Esophagus squamous epithelium (tissue), 5 donors: ENCODE measurements around the gene TAOK1. TPM values are rescaled to one million over a fixed set of nuclear protein-coding genes. Genes with fewer than 3 reads are reported as not detected.
A peak's percentile ranks its signal among the peaks of the same experiment; 100 is the strongest.

ENCODE experiments used
- DNase-seq: peaks from one replicate; lab custom pipeline; 2025; lab: John Stamatoyannopoulos, UW
- H3K27ac ChIP-seq, 4 donors: fragments of 200-600 bp; sonication (generic); one replicate each; pipeline ENCODE4 v1.5.1; 2016 to 2019; ENCODE audit warnings: mild to moderate bottlenecking in 1 of 4
- H3K27me3 ChIP-seq, 4 donors: fragments of 200-600 bp; sonication (generic); 1 replicate in 3 of 4; 2 replicates in 1 of 4; pipeline versions ENCODE4 v1.5.1 to v1.6.0; 2017 to 2021; ENCODE audit warnings: antibody characterized with exemption in 1 of 4
- H3K36me3 ChIP-seq, 3 donors: fragments of 200-600 bp; sonication (generic); one replicate each; pipeline ENCODE4 v1.5.1; 2016 to 2019
- H3K4me1 ChIP-seq, 3 donors: fragments of 200-600 bp; sonication (generic); one replicate each; pipeline ENCODE4 v1.5.1; 2017 to 2019
- H3K4me3 ChIP-seq, 4 donors: fragments of 200-600 bp; sonication (generic); 1 replicate in 3 of 4; 2 replicates in 1 of 4; pipeline ENCODE4 v1.5.1; 2016 to 2019; ENCODE audit warnings: mild to moderate bottlenecking in 2 of 4, moderate library complexity in 1 of 4
- H3K9me3 ChIP-seq, 3 donors: fragments of 200-600 bp; sonication (generic); one replicate each; pipeline ENCODE4 v1.5.1; 2016 to 2019
- CTCF ChIP-seq, 6 experiments: fragments of 450-650 bp in 4 of 6; fragments of 200-600 bp in 2 of 6; sonication (generic) in 2 of 6; IDR thresholded peaks; one replicate each; pipeline ENCODE4 v1.5.1; 2016 to 2019; ENCODE audit warnings: antibody characterized with exemption in 6 of 6, mild to moderate bottlenecking in 4 of 6, moderate library complexity in 4 of 6
- POLR2A ChIP-seq, 4 donors: fragments of 450-650 bp; IDR thresholded peaks; one replicate each; pipeline ENCODE4 v1.6.1; 2017; ENCODE audit warnings: antibody characterized with exemption in 4 of 4, mild to moderate bottlenecking in 4 of 4, moderate library complexity in 3 of 4
- WGBS, 2 donors: methylation state at CpG; one replicate each; pipeline ENCODE4 v1.1.5; 2018; 5-methylcytosine and 5-hydroxymethylcytosine counted together
- intact Hi-C: fragments of 100-400 bp; cut with DNase I; formaldehyde crosslinking; loops from one replicate; pipeline ENCODE4 v1.15.0; 2022
- total RNA-seq, 4 donors: library from RNA; depleted of rRNA; stranded (reverse); fragments of >200 nt; gene quantifications; one replicate each; pipeline ENCODE4 v1.1.0, GENCODE V29; 2016
- donor health status: DM: yes; HTN: yes; CAD: no.

TAOK1 gene
- total RNA-seq, 4 donors from 2014 or later, result 24.9 to 41.4 (median 38.7) TPM

DNA sequence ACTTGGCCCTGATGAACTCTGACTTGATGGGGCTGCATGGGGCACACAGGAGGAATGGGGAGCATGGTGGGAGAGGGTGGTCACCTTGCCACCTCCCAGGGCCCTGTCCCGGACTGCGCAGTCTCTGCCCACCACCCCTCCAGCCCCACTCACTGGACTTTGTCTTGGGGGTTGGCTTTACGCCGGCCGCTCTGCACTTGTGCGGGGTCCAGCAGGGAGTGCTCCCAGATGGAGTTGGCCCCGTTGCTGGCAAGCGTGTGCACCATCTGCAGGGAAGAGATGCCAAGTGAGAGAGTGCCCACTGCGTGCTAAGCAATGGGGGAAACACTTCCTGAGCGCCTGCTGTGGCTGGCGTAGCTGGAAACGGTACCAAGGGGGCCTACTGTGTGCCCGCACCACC lies 192.6 kb downstream of the TAOK1 start:
- peaks cover 0 to 52% (median 20%) of the 10 kb centered on the region in 3 donors for H3K36me3 ChIP-seq
- DNase-seq, result no peak
- H3K9me3 ChIP-seq, result no peaks in the 10 kb centered on the region
- H3K27ac ChIP-seq, result peak overlapping the region; percentile 42 to 93 (median 84)
- H3K4me3 ChIP-seq, result no peak overlapping the region
- WGBS, 2 donors, result 88% methylated on average over 4 to 5 of the region's 13 CpGs
- TF ChIP-seq POLR2A (IDR thresholded peaks at IDR 0.05) (no peak), CTCF (IDR thresholded peaks at IDR 0.05) (no peak)
- no peaks in the 10 kb centered on the region for H3K27me3 ChIP-seq
- intact Hi-C loops, result no loop called here
- peaks cover 63 to 98% (median 66%) of the 10 kb centered on the region in 3 donors for H3K4me1 ChIP-seq

DNA sequence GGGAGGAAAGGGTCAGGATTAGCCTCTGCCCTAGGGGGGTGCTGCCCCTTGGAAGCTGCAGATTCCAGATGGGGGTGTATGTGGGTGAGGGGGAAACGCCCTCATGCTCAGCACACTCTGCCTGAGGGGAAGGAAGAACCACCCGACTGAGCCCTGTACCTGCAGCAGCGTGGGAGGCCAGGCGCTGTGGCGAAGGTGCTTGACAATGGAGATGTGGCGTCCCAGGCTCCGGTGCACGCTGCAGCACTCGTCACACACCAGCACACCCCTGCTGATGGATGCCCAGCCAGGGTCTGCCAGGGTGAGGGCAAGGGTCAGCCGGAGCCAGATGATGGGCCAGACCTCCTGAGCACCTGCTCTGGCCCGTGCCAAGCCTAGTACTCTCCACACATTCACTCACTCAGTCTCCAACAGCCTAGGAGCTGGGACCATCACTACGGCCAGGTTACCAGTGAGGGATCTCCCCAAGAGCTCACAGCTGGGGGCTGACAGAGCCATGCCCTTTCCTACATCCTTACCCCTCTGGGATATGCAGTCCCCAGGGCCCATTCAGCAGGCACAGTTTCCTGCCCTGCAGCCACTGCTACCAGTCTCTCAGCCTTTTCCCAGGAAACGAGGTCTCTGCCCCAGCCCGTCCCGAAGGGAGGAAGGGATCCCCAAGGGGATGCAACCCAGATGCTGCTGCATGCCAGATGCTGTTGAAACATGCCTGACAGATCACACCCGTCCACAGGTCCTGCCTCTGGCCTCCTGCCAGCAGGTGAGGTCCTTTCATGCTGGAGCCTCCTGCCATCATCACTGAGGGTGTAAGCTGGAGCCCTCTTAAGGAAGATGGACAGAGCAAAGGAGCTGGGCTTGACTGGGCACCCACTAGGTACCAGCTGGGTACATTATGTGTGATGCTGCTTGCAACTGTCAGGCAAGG lies 193.4 kb downstream of the TAOK1 start:
- 48 to 61% methylated on average over 5 to 14 of the region's 16 CpGs for WGBS, 2 donors
- peaks cover 0 to 44% (median 12%) of the 10 kb centered on the region in 3 donors for H3K36me3 ChIP-seq
- no peak overlapping the region for H3K4me3 ChIP-seq
- no peaks in the 10 kb centered on the region for H3K9me3 ChIP-seq
- DNase-seq, result no peak
- H3K27me3 ChIP-seq, result no peaks in the 10 kb centered on the region
- intact Hi-C loops, result no loop called here
- H3K4me1 ChIP-seq, result peaks cover 66 to 98% (median 69%) of the 10 kb centered on the region in 3 donors
- no peak for TF ChIP-seq CTCF (IDR thresholded peaks at IDR 0.05)
- TF ChIP-seq POLR2A (IDR thresholded peaks at IDR 0.05), result no peak
- peak overlapping the region; percentile 42 to 93 (median 84) for H3K27ac ChIP-seq

DNA sequence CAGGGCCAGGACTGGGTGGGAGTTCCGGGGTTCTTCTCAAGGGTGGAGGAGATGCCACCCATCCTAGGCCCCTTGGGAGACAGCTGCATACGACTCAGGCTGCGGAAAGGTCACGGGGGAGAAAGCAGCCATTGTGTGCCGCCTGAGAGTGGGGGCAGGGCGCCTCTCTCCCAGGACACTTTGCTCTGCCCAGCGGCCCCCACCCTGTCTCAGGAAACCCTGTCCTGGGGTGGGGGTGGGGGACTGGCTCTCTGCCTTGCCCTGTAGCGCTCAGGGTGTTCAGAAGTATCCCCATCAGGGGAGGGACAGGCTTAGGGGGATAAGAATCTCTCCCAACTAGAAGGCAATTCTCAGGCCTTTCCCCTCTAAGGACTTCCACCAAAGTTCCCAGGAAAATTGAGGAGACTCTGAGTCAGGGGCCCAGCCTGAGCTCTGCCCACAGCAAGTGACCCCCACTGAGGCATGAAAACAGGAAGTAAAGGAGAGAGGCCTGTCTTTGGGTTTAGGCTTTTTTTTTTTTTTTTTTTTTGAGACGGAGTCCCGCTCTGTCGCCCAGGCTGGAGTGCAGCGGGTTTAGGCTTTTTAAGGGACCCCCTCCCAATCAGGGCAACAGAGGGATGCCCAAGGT lies 194.4 kb downstream of the TAOK1 start:
- H3K27ac ChIP-seq, result peak overlapping the region; percentile 42 to 93 (median 87)
- H3K4me1 ChIP-seq, result peaks cover 66 to 91% (median 69%) of the 10 kb centered on the region in 3 donors
- intact Hi-C loops, result no loop called here
- 40 to 58% methylated on average over 1 to 8 of the region's 12 CpGs for WGBS, 2 donors
- no peaks in the 10 kb centered on the region for H3K9me3 ChIP-seq
- H3K4me3 ChIP-seq, result peak overlapping the region in 3 of 4 donors; percentile 19 to 52 (median 31)
- no peaks in the 10 kb centered on the region for H3K27me3 ChIP-seq
- no peak for DNase-seq
- peaks cover 0 to 34% (median 7%) of the 10 kb centered on the region in 3 donors for H3K36me3 ChIP-seq
- TF ChIP-seq POLR2A (IDR thresholded peaks at IDR 0.05) (no peak), CTCF (IDR thresholded peaks at IDR 0.05) (no peak)

- H3K36me3 ChIP-seq, result peaks cover 0 to 27% (median 7%) of the 10 kb centered on the region in 3 donors
- 61 to 69% methylated on average over 3 to 4 of the region's 8 CpGs for WGBS, 2 donors
- TF ChIP-seq POLR2A (IDR thresholded peaks at IDR 0.05) (peak in 1 of 4 donors; percentile 31), CTCF (IDR thresholded peaks at IDR 0.05) (peak in 1 of 6 experiments; percentile 3)
- peak overlapping the region in 3 of 4 donors; percentile 19 to 52 (median 31) for H3K4me3 ChIP-seq
- peaks cover 72 to 94% (median 73%) of the 10 kb centered on the region in 3 donors for H3K4me1 ChIP-seq
- no peaks in the 10 kb centered on the region for H3K27me3 ChIP-seq
- intact Hi-C loops, result no loop called here
- H3K9me3 ChIP-seq, result no peaks in the 10 kb centered on the region
- DNase-seq, result no peak
- H3K27ac ChIP-seq, result peak overlapping the region; percentile 42 to 93 (median 87)
These were observed 195.1 kb downstream of the TAOK1 start for GRCh38 chr17:29585080-29585751.
